CD4-positive, alpha-beta T cell treated with Interleukin-15 for 1 hour (primary cell): Measurements from ENCODE around the gene DPH1.
A peak's percentile ranks its signal among the peaks of the same experiment; 100 is the strongest.
"Not testable (repeated sequence)": the region's sequence is repeated elsewhere in the genome, so short reads cannot be mapped to it uniquely, and the experiment has no call there.

ENCODE experiments used
- DNase-seq: peaks from one replicate; pipeline ENCODE4 v3.0.0-alpha.2; 2020

DPH1 gene

DNA sequence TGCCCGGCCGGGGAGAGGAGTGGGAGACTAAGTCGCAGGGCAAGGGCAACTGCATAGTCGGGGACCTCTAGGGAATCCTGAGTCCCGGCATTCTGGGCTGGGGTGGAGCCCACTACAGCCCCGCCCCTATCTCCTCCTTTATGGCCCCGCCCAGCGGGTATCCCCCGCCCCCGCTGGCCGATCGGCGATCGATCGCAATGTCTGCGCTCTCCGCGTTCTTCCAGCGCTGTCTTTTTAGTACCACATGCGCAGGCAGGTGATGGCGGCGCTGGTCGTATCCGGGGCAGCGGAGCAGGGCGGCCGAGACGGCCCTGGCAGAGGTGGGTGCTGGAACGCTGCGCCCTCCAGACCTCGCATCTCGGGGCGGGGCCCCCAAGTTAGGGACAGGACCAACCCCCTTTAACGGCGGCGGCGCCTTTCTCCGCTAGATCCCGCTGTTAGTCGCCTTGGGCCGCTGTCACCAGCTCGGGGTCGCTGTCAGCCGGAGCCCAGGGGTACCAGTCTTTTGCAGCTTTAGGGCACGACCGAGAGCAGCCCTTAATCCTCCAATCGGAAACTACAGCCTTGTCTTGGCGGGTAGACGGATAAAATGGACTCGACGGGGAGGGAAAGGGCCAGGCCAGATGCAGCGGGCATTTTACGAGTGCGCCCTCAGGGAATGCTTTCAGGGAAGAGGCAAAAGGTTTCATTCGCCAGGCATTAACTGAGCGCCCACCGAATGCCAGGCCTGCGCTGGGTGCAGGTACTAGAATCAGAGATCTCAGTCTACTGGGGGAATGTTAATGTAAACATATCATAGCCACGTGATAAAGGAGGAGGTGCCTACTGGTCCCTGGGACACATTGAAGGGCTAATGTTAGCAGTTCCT is at the start of gene DPH1:
TSS of gene DPH1 (plus strand) at position 243 of the 868 bp plus-strand sequence. CDS start at position 260, 17 bp downstream.
- DNase-seq, result peak; percentile 84

GRCh38 chr17:1980665-1981250 is 49.2 kb upstream of the DPH1 start:
- no peak for DNase-seq

DNA sequence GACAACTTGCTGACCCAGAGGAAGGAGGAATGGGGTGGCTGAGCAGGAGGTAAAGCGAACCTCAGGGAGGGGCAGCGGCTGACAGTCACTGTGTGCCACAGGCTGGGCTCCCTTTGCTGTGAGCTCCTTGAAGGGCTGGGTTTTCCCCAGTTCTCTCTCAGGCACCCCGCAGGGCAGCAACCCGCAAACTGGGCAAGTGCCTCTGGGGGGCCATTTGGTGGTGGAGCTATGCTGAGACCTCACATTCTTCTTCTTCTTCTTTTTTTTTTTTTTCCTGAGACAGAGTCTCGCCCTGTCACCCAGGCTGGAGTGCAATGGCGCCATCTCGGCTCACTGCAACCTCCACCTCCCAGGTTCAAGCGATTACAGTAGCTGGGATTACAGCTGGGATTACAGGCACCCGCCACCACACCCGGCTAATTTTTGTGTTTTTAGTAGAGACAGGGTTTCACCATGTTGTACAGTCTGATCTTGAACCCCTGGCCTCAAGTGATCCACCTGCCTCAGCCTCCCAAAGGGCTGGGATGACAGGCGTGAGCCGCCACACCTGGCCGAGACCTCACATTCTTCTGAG is 47.1 kb upstream of the DPH1 start:
- not testable (repeated sequence) for DNase-seq

- no peak for DNase-seq
Measured at GRCh38 chr17:1985093-1985492, 44.9 kb upstream of the DPH1 start.

- DNase-seq, result no peak
Measured at GRCh38 chr17:1985686-1986085, 44.3 kb upstream of the DPH1 start.

DNA sequence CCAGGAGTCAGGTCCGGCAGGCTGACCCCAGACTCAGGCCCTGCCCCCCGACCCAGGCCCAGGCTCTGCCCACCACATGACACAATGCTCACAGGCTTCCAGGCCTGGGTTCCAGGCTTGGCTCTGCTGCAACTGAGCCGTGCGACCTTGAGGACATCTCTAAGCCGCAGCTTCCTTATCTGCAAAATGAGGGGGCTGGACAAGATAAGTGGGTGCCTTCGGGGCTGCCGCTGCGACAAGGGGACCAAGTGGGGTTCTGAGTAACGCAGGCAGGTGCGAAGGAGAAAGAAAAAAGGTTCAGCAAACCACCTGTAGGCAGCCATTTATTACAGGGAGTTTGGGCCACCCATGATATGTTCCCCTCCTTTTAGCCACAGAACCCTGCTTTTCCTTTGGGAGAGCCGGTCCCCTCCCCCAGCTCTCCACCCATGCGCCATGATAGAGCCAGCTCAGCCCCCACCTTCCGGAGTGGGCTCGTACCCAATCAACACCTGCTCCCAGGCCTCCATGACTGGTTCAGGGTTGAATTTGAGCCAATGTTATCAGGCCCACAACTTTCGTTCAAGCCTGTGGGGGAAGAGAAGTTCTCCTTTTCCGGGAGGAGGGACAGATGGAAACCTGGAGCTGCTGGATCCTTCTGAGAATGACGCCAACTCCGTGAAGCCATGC is 43.0 kb upstream of the DPH1 start:
- DNase-seq, result no peak

GRCh38 chr17:1989135-1989534 is 40.8 kb upstream of the DPH1 start:
- DNase-seq, result no peak

DNA sequence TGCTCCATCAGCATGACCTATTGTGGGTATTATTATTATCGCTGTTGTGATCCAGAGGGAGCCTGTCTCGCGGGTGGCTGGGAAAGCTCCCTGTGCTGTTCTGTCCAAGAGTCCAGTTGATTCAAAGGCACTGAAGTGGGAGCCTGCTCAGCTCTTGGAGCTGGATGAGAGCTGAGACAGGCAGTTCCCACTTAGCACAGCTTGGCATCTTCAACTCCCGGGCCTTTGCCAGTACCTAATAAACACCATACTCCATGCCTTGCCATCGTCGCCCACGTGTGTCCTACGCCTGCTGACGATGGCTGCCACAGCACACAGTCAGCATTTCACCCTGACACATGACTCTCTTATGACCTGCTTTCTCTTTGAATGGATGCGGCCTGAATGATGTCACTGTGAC is 37.4 kb upstream of the DPH1 start:
- DNase-seq, result no peak

DNA sequence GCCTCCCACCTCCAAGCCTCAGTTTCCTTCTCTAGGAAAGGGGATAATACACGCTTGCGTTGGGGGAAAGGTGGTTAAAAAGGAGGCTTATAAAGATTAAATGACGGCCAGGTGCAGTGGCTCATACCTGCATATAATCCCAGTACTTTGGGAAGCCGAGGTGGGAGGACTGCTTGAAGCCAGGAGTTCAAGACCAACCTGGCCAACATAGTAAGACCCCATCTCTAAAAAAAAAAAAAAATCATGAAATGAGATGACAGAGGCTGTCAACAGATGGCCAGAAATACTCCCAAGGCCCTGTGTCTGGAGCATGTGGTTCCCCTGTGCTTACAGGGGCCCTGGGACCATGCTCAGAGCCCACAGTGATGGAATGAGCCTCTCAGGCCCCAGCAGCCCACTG is 35.2 kb upstream of the DPH1 start:
- no peak for DNase-seq

GRCh38 chr17:1995321-1995892 is 34.5 kb upstream of the DPH1 start:
- DNase-seq, result no peak

DNA sequence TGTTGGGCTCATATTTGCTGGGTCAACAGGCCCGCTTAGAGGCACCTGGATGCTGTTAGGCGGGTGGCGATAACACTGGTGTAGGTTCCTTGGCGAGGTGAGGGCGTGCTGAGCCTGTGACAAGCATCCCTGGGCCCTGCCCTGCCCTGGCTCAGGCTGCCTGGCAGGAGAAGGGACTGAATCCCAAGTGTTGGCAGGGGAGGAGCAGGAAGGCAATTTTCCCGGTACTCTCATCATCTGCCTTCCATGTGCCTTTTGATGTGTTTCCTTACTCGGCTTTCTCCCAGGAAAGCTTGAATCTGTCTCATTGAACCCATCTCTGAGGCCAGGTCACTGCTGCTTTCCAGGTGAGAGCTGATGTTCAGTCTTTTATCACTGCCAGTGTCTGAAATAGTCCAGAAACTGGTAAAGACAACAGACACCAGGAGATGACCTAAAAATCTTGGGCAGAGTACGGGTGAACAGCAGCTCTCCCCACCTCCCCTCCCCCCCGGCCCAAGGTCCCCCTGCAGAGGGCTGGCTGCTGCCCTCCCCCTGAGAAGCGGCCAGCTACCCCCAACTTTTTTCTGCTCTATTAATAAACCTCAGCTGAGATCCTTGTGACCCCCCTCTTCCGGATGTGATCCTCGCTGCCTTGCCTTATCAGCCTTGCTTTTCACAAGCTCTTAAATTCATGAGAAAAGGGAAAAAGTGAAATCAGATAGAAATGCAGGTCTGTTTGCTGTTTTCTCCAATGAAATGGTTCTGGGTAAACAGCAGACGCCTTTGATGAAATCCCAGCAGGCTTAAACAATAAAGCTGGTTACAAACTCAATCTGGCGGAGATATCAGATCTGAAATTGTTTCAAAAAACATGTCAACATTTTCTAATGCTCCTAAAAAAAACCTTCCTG is 33.8 kb upstream of the DPH1 start:
- DNase-seq, result no peak

GRCh38 chr17:1996800-1997288 is 33.1 kb upstream of the DPH1 start:
- no peak for DNase-seq

DNA sequence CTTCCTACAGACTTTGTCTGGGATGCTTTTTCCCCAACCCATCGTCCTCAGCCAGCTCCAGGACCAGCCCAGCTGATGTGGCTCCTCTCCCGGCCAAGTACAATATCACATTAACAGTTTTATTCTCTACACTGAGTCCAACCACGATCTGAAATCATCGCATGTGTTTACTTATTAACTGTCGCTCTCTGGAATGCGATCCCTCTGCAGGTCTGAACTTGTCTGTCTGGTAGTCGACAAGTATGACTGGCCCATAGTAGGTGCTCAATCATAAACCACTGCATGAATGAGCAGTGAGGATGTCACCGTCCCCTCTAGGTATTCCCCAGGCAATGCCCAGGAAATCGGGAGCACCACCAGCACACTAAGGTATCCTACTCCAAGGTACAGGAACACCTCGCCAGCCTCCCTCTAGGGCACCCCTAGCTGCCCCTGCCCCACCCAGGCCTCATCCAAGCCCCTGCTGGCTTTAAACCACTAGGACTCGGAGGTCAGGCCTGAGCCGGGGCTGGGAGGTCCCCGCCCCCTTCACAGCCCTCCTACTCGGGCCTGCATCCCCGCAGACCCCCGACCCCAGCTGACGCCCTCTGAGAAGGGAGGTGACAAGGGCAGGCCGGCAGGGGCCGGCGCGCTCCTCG is 32.5 kb upstream of the DPH1 start:
- DNase-seq, result no peak

- DNase-seq, result no peak
Measured at GRCh38 chr17:1997927-1998742, 31.8 kb upstream of the DPH1 start.

DNA sequence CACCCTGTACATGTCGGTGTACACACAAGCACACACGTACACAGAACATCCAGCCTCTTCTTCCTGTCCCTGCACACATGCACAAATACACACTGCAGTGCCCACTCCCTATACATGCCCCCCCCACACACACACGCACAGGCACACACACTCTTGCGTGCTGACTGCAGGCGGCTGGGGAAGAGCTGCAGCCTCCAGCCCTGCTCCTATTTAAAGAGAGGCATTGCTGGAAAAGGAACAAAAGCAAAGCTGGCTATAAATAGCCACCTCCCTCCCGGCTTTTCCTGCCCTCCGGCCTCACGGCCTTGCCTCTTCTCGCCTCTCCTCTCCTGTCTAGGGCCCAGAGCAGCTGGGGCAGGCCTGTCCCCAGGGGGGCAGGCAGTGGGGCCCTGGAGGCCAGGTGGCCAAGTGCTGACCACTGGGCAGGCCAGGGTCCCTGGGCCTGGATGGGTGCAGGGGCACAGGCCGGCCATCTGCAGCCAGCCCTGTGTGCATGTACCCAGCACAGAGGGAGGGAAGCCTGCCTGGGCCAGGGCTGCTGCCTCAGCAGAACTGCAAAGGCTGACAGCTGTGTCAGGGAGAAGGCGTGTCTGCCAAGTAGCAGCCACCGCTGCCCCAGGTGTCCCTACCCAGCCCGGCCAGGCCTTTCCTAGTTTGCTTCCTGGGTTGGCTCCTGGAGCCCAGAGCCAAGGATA is 30.2 kb upstream of the DPH1 start:
- no peak for DNase-seq

- no peak for DNase-seq
Measured at GRCh38 chr17:2002767-2003329, 27.1 kb upstream of the DPH1 start.

- no peak for DNase-seq
Measured at GRCh38 chr17:2003525-2003924, 26.4 kb upstream of the DPH1 start.

DNA sequence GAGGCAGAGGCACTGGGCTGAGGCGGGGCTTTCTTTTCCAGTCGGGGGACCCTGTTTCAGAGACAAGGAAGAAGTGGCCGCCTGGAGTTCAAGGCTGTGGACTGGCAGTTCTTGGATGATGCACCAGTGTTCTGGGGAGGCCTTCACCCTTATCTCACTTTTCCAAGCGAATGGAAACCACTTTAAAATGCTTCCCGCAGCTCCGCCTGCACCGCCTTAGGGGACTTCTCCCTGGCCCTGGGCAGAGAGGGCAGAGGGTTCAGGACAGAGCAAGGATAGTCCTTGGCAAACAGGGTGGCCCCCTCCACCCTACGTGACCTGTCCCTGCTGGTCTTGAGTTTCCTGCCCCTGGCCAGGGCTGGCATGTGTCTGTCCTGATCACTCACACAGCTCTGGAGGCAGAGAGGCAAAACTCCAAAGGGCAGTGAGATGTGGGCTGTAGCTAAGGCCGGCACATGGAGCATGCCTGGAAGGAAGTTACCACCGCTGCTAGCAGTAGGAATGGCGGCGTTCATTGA is 25.5 kb upstream of the DPH1 start:
- no peak for DNase-seq
